Activated T-helper 1 cell treated with anti-CD3 and anti-CD28 coated beads, Interleukin-2, amount 50 U/mL, for 16 hours (primary cell): Measurements from ENCODE around the gene WDR53.
"Not testable (repeated sequence)": the region's sequence is repeated elsewhere in the genome, so short reads cannot be mapped to it uniquely, and the experiment has no call there.

ENCODE experiments used
- DNase-seq, 2 donors: peaks; one replicate each; pipeline ENCODE4 v3.0.0-alpha.2; 2020; ENCODE audit warnings: low read depth in 1 of 2, low spot score in 1 of 2

WDR53 gene

DNA sequence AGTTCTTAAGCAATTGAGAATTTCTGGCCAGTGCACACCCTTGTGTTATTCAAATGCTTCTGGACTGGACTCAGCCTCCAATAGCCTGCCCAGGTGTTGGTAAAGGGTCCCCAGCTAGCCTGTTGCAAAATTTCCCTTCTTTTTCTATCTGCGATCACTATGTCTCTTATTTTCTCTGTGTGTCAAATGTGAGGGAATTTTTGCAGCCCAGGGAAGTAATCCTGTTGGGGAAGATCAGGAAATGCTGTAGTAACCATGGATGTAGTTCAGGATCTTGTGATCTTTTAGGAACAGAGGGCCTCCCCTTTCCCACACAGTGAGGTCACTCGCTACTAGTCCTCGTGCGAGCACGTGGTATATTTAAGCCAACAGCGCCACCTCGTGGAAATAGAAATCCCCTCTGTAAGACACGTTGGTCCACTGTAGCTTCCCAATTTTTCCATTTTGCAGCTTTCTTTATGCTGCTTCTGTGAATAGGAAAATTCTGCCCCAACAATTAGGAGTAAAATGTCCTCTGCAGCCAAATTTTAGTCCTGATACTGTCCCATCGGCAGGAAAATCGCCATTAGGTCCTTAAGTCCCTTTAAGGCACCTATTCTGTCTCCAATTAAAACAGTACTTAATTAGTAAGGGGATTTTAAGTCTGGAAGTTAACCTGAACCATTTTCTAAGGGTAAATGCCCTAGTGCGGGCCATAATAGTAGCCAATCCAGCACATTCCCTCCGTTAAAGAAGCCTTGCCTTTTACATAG, 49.2 kb downstream of the WDR53 start:
- peak; percentile 32 to 35 for DNase-seq

DNA sequence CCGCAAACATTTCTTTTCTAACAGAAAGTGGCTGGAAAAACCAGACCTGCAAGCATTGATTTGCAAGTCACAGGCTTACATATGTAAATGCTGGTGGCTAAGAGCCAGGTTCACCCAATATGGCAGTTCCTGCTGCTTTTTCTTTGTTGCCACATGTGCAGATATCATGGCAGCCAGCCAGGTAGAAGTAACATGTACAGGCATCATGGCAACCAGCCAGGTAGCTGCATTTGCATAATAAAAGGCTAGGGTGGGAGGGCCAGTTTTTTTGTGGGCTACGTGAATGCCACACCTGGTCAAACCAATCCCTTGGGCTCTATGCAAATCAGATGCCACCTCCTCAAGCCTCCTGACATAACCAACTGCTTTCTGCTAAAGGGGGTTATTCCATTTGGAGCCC, 50.4 kb downstream of the WDR53 start:
- no peak for DNase-seq

DNA sequence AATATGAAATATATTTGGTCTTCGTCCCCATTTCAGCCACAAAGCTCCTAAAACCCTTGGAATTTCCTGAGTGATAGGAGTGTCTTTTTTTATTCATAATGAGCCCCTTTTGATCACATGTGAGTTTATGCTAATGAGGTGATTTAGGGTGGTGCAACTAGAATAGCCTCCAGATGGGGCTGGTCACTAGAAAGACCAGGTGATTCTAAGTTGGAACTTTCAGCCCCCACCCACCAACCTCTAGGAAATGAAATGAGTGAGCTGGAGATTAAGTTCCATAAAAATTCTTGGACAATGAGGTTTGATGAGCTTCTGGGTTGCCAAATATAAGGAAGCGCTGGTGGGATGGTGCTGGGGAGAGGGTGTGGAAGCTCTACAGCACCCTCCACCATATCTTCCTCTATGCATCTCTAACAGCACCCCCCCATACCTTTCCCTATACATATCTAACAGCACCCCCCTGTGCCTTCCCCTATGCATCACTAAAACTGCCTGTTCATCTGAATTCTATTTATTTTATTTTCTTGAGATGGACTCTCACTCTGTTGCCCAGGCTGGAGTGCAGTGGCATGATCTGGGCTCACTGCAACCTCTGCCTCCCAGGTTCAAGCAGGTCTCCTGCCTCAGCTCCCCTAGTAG, 51.1 kb downstream of the WDR53 start:
- DNase-seq = no peak

DNA sequence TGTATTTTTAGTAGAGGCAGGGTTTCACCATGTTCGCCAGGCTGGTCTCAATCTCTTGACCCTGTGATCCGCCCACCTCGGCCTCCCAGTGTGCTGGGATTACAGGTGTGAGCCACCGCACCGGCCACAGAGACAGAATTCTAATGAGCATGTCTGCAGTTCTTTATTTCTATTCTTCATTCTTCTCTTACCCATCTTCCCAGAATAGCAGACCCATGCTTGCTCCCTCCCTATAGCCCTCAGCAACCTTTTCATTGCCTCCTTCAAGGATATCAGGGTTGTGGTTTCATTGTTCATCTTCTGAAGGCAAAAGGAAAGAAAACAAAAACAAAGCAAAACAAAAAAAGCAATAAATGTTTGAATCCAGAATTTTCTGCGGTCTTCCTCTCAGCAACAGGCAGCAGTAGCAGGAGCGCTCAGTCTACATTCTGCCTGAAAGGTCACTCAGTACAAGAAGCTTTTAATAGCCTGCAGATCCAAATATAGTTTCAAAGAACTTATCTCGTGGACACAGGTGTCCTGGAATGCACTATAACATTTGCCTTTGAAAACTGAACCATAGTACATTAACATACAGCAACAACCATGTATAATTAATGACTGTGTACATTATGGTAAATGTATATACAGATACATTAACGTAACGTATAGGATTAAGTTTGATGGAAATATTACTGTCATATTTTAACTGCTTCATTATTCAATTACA, 53.3 kb downstream of the WDR53 start, which contains the start of gene SMCO1:
SMCO1 (minus strand) TSS at position 434 of the 709 bp plus-strand sequence; CDS start at position 297, 137 bp downstream.
- DNase-seq = no peak

DNA sequence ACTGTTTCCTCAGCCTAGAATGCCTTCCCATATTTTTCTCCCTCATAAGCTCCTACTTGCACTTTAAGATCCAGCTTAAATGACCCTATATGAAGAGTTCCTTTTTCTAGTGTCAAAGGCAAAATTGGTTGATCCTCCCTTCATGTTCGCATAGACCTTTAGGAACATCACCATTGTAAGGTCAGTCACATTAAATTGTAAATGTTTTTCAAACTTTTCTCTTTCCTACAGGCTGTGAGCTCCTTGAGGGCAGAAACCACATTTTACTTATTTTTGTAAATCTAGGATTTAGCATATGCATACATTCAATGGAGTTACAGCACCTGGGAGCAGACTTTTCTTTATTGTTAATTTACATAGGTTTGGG, 54.0 kb downstream of the WDR53 start:
- no peak for DNase-seq

DNA sequence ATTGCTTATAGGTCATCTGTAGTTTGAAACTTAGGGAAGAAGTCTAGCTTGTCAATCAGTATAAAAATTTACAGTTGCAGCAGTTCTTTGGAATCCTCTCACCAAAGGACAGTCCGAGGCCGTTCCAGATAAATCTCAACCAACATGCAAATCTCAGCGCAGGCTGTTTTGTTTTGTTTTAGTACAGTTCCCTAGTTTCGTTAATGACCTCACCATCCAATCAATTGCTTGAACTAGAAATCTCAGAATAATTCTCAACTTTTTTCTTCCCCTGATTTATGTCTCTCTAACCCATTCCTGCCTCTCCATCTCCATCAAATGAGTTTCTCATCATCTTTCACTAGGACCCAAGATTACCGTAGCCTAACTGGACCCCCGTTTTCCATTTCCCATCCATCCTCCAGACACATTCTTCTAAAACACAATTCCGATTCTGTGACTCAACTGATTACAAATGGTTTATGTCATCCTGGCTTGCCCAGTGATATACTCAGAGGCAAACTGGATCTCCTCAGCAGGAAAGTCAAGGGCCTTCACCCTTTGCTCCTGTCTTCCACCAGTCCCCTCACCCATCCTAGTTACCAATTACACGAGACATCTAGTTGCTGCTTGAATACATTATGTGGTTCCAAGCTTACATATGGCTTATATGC, 54.5 kb downstream of the WDR53 start:
- DNase-seq = no peak

DNA sequence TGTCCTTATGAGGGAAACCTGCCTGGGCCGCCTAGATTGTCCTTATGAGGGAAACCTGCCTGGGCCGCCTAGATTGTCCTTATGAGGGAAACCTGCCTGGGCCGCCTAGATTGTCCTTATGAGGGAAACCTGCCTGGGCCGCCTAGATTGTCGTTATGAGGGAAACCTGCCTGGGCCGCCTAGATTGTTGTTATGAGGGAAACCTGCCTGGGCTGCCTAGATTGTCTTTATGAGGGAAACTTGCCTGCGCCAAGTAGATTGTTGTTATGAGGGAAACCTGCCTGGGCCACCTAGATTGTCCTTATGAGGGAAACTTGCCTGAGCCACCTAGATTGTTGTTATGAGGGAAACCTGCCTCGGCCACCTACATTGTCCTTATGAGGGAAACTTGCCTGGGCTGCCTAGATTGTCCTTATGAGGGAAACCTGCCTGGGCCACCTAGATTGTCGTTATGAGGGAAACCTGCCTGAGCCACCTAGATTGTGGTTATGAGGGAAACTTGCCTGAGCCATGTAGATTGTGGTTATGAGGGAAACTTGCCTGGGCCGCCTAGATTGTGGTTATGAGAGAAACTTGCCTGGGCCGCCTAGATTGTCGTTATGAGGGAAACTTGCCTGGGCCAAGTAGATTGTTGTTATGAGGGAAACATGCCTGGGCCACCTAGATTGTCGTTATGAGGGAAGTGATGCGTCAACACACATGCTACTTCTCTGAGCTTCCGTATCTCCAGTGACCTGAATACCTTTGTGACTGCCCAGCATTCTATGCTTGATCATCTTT, 56.5 kb downstream of the WDR53 start:
- not testable (repeated sequence) for DNase-seq

DNA sequence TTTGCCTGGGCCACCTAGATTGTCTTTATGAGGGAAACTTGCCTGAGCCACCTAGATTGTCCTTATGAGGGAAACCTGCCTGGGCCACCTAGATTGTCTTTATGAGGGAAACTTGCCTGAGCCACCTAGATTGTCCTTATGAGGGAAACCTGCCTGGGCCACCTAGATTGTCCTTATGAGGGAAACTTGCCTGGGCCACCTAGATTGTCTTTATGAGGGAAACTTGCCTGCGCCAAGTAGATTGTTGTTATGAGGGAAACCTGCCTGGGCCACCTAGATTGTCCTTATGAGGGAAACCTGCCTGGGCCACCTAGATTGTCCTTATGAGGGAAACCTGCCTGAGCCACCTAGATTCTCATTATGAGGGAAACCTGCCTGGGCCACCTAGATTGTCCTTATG, 57.2 kb downstream of the WDR53 start:
- not testable (repeated sequence) for DNase-seq

DNA sequence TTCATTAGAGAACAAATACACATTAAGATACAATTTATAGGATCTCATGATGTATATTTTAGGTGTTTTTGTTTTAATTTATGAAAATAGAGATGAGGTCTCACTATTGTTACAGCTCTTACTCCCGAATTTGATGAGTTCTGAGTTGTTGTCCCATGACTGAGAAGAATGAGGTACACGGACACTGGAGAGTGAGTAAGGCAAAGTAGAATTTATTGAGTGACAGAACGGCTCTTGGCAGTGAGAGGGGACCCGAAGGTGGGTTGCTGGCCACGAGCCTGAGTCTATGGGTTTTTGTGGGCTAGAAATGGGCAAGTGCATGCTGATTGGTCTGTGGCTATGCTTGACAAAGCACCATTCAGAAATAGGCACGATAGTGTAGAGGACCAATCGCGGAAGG, 61.7 kb downstream of the WDR53 start:
- no peak for DNase-seq

DNA sequence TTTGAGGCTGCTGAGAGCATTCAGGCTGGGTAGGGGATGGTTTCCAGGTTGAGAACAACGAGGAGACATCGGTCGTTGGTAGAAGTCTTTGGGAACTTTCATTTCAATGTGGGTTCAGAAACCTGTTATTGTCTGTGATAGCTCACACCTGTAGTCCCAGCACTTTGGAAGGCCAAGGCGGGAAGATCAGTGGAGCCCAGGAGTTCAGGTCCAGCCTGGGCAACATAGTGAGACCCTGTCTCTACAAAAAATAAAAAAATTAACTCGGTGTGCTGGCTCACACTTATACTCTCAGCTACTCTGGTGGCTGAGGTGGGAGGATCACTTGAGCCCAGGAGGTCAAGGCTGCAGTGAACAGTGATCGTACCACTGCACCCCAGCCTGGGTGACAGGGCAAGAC, 63.8 kb downstream of the WDR53 start:
- no peak for DNase-seq
